Prostate gland (tissue), 2 donors: ENCODE measurements around the gene MNX1.

Source experiments
- CTCF ChIP-seq, 4 experiments: fragments of 200-600 bp in 2 of 4; fragments of 450-650 bp in 2 of 4; sonication (generic) in 2 of 4; IDR thresholded peaks; 1 replicate in 3 of 4; 2 replicates in 1 of 4; pipeline ENCODE4 v1.5.1; 2016 to 2019; ENCODE audit warnings: antibody characterized with exemption in 4 of 4, mild to moderate bottlenecking in 2 of 4, moderate library complexity in 2 of 4
- POLR2A ChIP-seq: fragments of 450-650 bp; IDR thresholded peaks from one replicate; pipeline ENCODE4 v1.6.1; 2016; ENCODE audit warnings: antibody characterized with exemption, mild to moderate bottlenecking

- TF ChIP-seq POLR2A (no peak), CTCF (IDR thresholded peaks at IDR 0.05) (no peak)
These were observed 8.0 kb upstream of the MNX1 start for GRCh38 chr7:157018328-157018996.
